DOHH2 (cell line): ENCODE results near the gene BRK1.

Experiments used
- H3F3A ChIP-seq: fragments of 200-600 bp; sonication (generic), shearing (Covaris generic); 2 replicates; pipeline ENCODE4 v1.6.0; 2016; ENCODE audit warnings: antibody characterized with exemption, mild to moderate bottlenecking; ENCODE audit not compliant: control insufficient read depth, insufficient read depth
- H3K27ac ChIP-seq: fragments of 200-600 bp; sonication (generic); 2 replicates; pipeline ENCODE4 v1.5.1; 2014; ENCODE audit warnings: low read depth, mild to moderate bottlenecking, low read length, moderate library complexity
- H3K27me3 ChIP-seq: fragments of 200-600 bp; sonication (generic); 2 replicates; pipeline ENCODE4 v1.6.1; 2014; ENCODE audit warnings: mild to moderate bottlenecking, low read length, mixed read lengths; ENCODE audit not compliant: control insufficient read depth
- H3K36me3 ChIP-seq: fragments of 200-600 bp; sonication (generic); 2 replicates; pipeline ENCODE4 v1.6.1; 2014; ENCODE audit warnings: mild to moderate bottlenecking, low read length, moderate library complexity, mixed read lengths; ENCODE audit not compliant: control insufficient read depth
- H3K4me1 ChIP-seq: fragments of 200-600 bp; sonication (generic); 2 replicates; pipeline ENCODE4 v1.6.1; 2014; ENCODE audit warnings: mild to moderate bottlenecking, low read length, mixed read lengths; ENCODE audit not compliant: control insufficient read depth
- H3K4me2 ChIP-seq: fragments of 200-600 bp; sonication (generic); 2 replicates; pipeline ENCODE4 v1.6.0; 2014; ENCODE audit warnings: mild to moderate bottlenecking, low read length, moderate library complexity
- H3K4me3 ChIP-seq: fragments of 200-600 bp; sonication (generic); 2 replicates; pipeline ENCODE4 v1.5.1; 2014; ENCODE audit warnings: mild to moderate bottlenecking, low read length, mixed read lengths
- H3K79me2 ChIP-seq: fragments of 200-600 bp; sonication (generic); 2 replicates; pipeline ENCODE4 v1.6.1; 2014; ENCODE audit warnings: mild to moderate bottlenecking, low read length, mixed read lengths; ENCODE audit not compliant: control insufficient read depth
- H3K9me2 ChIP-seq: fragments of 200-600 bp; sonication (generic); replicated peaks from 2 replicates; pipeline ENCODE4 v1.6.1; 2014; ENCODE audit warnings: mild to moderate bottlenecking, low read length, mixed read lengths; ENCODE audit not compliant: control insufficient read depth
- H3K9me3 ChIP-seq: fragments of 200-600 bp; sonication (generic); 2 replicates; pipeline ENCODE4 v1.6.1; 2014; ENCODE audit warnings: antibody characterized with exemption, low read length, mixed read lengths; ENCODE audit not compliant: control insufficient read depth, insufficient read depth
- H4K20me1 ChIP-seq: fragments of 200-600 bp; sonication (generic); 2 replicates; pipeline ENCODE4 v1.6.0; 2014; ENCODE audit warnings: low read depth, mild to moderate bottlenecking, antibody characterized with exemption, low read length, moderate library complexity; ENCODE audit not compliant: control insufficient read depth, insufficient read depth
- EZH2phosphoT487 ChIP-seq: fragments of 200-600 bp; sonication (generic); IDR thresholded peaks from 2 replicates; pipeline ENCODE4 v1.6.1; 2017; ENCODE audit warnings: borderline replicate concordance, mild to moderate bottlenecking, antibody characterized with exemption, low read length, moderate library complexity, mixed read lengths
- TF ChIP-seq, protein P1 (sequence below): fragments of 200-600 bp; sonication (generic); IDR thresholded peaks from one replicate; pipeline ENCODE4 v1.5.1; 2014; ENCODE audit warnings: antibody characterized with exemption, mild to moderate bottlenecking, low read depth, low read length; ENCODE audit not compliant: poor library complexity, severe bottlenecking

Gene BRK1

DNA sequence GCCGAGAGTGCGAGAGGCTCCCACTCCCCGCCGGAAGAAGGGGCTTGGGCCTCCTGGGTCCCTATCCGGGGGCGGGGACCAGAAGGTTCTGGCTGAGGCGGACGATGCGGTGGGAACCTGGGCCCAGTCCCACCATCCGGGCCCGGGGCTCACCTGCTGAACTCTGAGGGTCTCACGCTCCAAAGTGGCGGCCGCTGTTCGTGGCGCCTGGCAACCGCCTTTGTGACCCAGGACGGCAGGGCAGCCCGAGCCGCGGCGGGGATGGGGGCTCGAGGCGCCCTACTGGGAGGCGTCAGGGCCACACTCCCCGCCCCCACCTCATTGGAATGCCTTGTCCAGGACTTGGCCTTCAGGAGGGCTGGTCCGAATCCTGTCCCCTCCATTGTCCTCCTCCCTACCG, 7.4 kb upstream of the BRK1 start, which contains the start of gene FANCD2OS:
Gene FANCD2OS, minus strand, starts transcription at position 165 of the 400 bp plus-strand sequence. CDS start 3,481 bp downstream, outside the sequence.
- Histone ChIP-seq H3K9me2 (no peaks in the 10 kb centered on the region), H3K4me3 (no peak within 1 kb of the TSS), H3K4me2 (no peak within 1 kb of the TSS), H3K27me3 (no peaks in the 10 kb centered on the region), H3K9me3 (no peaks in the 10 kb centered on the region), H3K27ac (no peak within 1 kb of the TSS), H3F3A (0 out of 2 replicates have a peak, but pooled peaks cover 8% of the 10 kb centered on the region), H3K79me2 (no peaks in the 10 kb centered on the region), H3K36me3 (peaks cover 10% of the 10 kb centered on the region), H3K4me1 (no peaks in the 10 kb centered on the region), H4K20me1 (no peaks in the 10 kb centered on the region)
- TF ChIP-seq, protein P1, sequence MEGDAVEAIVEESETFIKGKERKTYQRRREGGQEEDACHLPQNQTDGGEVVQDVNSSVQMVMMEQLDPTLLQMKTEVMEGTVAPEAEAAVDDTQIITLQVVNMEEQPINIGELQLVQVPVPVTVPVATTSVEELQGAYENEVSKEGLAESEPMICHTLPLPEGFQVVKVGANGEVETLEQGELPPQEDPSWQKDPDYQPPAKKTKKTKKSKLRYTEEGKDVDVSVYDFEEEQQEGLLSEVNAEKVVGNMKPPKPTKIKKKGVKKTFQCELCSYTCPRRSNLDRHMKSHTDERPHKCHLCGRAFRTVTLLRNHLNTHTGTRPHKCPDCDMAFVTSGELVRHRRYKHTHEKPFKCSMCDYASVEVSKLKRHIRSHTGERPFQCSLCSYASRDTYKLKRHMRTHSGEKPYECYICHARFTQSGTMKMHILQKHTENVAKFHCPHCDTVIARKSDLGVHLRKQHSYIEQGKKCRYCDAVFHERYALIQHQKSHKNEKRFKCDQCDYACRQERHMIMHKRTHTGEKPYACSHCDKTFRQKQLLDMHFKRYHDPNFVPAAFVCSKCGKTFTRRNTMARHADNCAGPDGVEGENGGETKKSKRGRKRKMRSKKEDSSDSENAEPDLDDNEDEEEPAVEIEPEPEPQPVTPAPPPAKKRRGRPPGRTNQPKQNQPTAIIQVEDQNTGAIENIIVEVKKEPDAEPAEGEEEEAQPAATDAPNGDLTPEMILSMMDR, result no peak
- no peak for TF ChIP-seq EZH2phosphoT487

DNA sequence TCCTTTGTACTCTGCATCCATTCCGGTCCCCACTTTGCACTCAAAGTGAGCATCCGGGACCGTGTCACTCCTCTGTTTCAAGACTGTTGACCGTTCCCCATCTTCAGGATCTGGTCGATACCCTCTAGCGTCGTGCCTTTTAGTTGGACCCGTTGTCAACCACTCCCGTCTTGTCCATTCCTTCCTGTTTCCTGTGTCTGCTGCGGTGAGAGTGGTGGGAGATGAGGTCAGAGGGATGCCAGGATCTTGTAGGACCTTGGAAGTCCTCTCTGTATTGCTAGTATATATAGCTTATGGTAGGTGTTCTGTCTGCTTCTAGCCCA, 624 bp downstream of the BRK1 start:
- peaks cover 60% of the 10 kb centered on the region for H3K79me2 ChIP-seq
- H3F3A ChIP-seq, result 0 out of 2 replicates have a peak, but pooled peaks cover 3% of the 10 kb centered on the region
- H3K27me3 ChIP-seq, result no peaks in the 10 kb centered on the region
- peak overlapping the region; percentile 98 for H3K4me2 ChIP-seq
- H3K27ac ChIP-seq, result peak overlapping the region; percentile 61
- no peaks in the 10 kb centered on the region for H3K9me3 ChIP-seq
- H3K9me2 ChIP-seq, result no peaks in the 10 kb centered on the region
- peaks cover 48% of the 10 kb centered on the region for H3K36me3 ChIP-seq
- H4K20me1 ChIP-seq, result peaks cover 26% of the 10 kb centered on the region
- H3K4me3 ChIP-seq, result peak overlapping the region; percentile 92
- peaks cover 29% of the 10 kb centered on the region for H3K4me1 ChIP-seq
- TF ChIP-seq EZH2phosphoT487, result no peak
- TF ChIP-seq, protein P1, result no peak

DNA sequence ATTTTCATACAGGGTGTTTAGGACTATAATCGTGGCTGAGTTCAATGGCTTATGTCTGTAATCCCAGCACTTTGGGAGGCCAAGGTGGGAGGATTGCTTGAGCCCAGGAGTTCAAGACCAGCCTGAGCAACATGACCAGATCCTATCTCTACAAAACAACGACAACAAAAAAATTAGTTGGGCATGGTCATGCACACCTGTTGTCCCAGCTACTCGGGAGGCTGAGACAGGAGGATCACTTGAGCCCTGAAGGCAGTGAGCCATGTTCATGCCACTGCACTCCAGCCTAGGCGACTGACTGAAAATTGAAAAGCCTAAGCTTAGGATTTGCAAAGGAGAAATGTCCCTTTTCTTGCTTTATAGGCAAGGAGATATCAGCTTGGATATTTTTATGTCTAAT, 1.5 kb downstream of the BRK1 start:
- Histone ChIP-seq H4K20me1 (peaks cover 26% of the 10 kb centered on the region), H3F3A (0 out of 2 replicates have a peak, but pooled peaks cover 1% of the 10 kb centered on the region), H3K4me3 (peak overlapping the region; percentile 92), H3K27ac (no peak overlapping the region), H3K4me1 (peaks cover 29% of the 10 kb centered on the region), H3K9me3 (no peaks in the 10 kb centered on the region), H3K4me2 (peak overlapping the region; percentile 98), H3K27me3 (no peaks in the 10 kb centered on the region), H3K9me2 (no peaks in the 10 kb centered on the region), H3K36me3 (peaks cover 53% of the 10 kb centered on the region), H3K79me2 (peaks cover 68% of the 10 kb centered on the region)
- TF ChIP-seq, protein P1, result no peak
- no peak for TF ChIP-seq EZH2phosphoT487

DNA sequence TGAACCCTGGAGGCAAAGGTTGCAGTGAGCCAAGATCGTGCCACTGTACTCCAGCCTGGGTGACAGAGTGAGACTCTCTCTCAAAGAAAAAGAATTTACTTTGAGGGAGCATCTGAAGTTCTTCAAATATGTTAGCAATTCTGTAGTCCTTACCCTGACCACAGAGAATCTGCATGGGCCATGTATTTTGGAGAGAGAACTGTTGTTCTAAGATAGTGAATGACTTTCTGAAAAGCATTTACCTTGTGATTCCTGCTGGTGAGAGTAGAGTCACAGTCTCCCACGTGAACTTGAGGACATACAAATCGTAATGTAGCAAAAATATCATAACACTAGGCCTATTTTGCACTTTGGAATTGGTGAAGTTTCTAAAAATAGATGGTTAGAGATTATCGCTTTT, 3.9 kb downstream of the BRK1 start:
- peaks cover 70% of the 10 kb centered on the region for H3K36me3 ChIP-seq
- peaks cover 26% of the 10 kb centered on the region for H4K20me1 ChIP-seq
- peaks cover 90% of the 10 kb centered on the region for H3K79me2 ChIP-seq
- H3K4me3 ChIP-seq, result no peak overlapping the region
- no peaks in the 10 kb centered on the region for H3K9me3 ChIP-seq
- TF ChIP-seq EZH2phosphoT487, result no peak
- TF ChIP-seq, protein P1, result no peak
- no peaks in the 10 kb centered on the region for H3K9me2 ChIP-seq
- H3K27me3 ChIP-seq, result no peaks in the 10 kb centered on the region
- peaks cover 29% of the 10 kb centered on the region for H3K4me1 ChIP-seq
- no peak overlapping the region for H3K27ac ChIP-seq
- no peaks in the 10 kb centered on the region for H3F3A ChIP-seq
- H3K4me2 ChIP-seq, result no peak overlapping the region
